Measurements from ENCODE around the gene GRB2.

DNA sequence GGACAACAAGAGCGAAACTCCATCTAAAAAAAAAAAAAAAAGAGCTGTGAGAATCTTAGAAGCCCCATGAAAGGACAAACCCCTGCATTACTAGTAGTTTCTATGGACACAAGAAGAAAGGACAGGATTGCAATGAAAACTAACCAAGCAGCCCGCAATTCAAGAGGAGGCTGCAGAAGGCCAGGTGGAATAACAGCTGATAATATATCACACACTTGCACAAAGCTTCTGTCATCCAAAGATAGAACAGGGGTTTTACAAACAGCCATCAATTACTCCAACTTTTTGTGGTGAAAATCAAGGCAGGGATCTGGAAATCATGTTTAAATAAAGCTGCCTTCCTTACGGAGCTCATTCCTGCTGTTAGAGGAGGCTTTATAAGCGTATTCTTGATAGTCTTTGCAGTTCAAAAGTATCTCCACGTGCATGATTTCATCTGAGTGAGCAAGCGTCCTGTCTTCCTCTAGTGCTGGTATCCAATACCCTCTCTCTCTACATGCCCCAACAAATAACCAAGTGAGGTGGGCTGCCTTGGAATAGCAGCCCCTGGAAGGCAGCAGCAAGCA is 27.8 kb upstream of the GRB2 start:
- TF ChIP-seq POLR2A (IDR thresholded peaks at IDR 0.05; ENCODE audit: low read length) (no peak), GATA1 (IDR thresholded peaks at IDR 0.05; ENCODE audit: low read depth, low read length) (no peak)

All from erythroblast (primary cell).